ENCODE measurements around the gene SIT1. TPM values are rescaled to one million over a fixed set of nuclear protein-coding genes. Genes with fewer than 3 reads are reported as not detected.

The SIT1 gene, protein sequence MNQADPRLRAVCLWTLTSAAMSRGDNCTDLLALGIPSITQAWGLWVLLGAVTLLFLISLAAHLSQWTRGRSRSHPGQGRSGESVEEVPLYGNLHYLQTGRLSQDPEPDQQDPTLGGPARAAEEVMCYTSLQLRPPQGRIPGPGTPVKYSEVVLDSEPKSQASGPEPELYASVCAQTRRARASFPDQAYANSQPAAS
- total RNA-seq, result not detected in 2 replicates

DNA sequence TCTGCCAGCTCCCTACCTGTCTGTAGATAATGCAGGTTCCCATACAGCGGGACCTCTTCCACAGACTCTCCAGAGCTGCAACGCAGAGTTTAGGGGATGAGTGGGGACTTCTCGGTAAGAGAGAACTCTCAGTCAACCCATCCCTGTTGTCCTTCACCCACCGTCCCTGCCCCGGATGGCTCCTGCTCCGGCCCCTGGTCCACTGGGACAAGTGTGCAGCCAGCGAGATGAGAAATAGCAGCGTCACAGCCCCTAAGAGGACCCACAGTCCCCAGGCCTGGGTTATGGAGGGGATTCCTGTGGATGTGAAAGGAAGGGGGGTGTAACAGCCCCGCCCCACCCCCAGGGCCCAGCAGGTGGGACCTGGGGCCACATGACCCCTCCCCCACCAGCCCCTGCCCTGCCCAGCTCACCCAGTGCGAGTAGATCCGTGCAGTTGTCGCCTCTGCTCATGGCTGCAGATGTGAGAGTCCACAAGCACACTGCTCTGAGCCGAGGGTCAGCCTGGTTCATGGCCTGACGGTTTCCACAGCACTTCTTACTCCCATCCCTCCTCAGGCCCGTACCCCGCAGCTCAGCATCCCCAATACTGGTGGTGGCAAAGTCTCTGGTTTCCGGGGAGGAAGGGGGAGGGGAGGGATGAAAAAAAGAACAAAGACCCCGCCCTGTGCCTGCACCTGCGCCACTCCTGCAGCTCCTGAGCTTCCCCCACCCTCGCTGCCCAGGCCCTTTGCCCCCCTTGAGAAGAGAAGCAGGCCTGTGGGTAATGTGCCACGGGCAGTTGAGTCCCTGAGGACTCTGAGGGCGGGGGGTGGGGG, at the start of gene SIT1:
SIT1 (minus strand) TSS at position 591 of the 818 bp plus-strand sequence; CDS start at position 513, 78 bp downstream.

GRCh38 chr9:35689542-35690293, 39.0 kb upstream of the SIT1 start, which contains the start of gene TPM2:
Gene TPM2 (minus strand): TSS chr9:35689925. CDS start chr9:35689817, 108 bp downstream.

GRCh38 chr9:35673132-35674024, 22.6 kb upstream of the SIT1 start, which contains the start of gene CA9:
Gene CA9 (plus strand): TSS chr9:35673928. CDS start chr9:35673960, 32 bp downstream.

DNA sequence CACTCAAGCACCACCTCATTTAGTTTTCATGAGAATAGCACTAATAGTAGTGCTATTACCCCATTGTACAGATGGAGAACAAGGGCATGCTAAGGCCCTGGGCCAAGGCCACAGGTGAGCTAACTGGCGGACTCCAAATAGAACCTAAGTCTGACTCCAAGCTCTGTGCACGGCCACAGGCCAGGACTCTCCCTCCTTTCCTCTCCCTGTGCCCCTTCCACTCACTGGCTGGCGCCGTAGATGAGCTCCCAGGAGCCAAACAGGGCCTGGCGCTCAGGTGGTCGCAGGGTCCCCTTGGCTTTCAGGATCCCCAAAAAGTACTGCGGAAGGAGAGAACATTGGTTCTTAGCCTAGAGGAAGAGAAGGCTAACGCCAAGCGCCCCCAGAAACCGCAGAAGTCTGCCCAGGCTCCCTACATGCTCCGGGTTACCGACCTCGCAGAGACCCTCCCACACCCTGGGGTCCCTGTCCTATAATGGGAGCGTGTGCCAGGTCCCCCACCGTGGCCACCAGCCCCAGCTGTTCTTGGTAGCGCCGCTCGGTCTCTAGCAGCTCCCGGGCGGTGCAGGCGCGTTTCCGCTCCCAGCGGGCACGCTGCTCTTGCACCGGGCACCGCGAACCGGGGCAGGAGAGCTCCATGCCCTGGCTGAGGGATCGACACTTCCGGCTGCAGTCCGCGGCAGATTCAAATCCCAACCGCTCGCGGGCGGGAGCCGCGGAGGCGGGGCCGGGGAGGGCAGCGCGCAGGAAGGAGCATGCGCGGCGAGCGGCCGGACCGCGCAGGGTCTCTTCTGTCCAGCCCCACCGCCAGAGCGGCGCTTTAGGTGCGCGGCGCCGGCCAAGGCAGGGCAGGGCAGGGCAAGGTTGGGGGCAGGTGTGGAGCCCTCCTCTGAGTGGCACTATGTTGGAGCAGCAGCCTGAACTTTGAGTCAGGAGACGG, 14.1 kb upstream of the SIT1 start, which contains the start of gene ARHGEF39:
ARHGEF39 (minus strand) TSS at position 665 of the 940 bp plus-strand sequence; CDS start at position 639, 26 bp downstream.

GRCh38 chr9:35658137-35658967, 7.6 kb upstream of the SIT1 start, which contains the start of gene CCDC107:
Gene CCDC107 (plus strand): TSS chr9:35658292. CDS start chr9:35658380, 88 bp downstream.

DNA sequence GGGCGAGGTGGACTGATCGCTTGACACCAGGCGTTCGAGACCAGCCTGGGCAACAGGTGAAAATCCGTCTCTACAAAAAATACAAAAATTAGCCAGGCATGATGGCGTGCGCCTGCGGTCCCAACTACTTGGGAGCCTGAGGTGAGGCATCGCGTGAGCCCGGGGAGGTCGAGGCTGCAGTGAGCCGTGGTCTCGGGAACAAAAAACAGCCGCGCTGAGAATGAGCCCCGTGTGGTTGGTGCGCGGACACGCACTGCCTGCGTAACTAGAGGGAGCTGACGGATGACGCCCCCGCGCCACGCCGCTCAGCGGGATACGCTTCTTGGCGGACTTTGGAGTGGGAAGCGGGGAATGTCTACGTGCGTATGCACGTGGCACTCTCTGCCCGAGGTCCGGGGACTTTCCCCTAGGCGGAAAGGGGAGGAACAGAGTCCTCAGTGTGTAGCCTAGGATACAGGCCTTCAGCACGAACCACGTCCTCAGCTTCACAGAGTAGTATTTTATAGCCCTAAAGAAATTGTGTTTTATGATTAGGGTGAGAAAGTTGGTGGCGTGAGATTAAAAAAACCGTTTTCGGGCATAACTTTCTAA, 6.9 kb upstream of the SIT1 start, which contains the start of gene RMRP:
RMRP (minus strand) TSS at position 474 of the 591 bp plus-strand sequence.

GRCh38 chr9:35618325-35618727, 32.4 kb downstream of the SIT1 start, which contains the start of gene CD72:
Gene CD72 (minus strand): TSS chr9:35618413. CDS start chr9:35618303, 110 bp downstream.

GRCh38 chr9:35604578-35605350, 46.0 kb downstream of the SIT1 start, which contains the start of gene TESK1:
Gene TESK1 (plus strand): TSS chr9:35605262. CDS start chr9:35605620, 358 bp downstream.

Small RNA genes lying within 50 kb of the gene (small RNA-seq; reads per million reads assigned to genes)
- gene MIR4667 (ENCODE audit: low replicate concordance) (0.16 reads per million), gene RMRP (ENCODE audit: low replicate concordance) (not detected), gene RN7SL22P (ENCODE audit: low replicate concordance) (not detected)

Other genes with a start within 250 kb of the SIT1 start
- gene RUSC2, start 160.8 kb downstream of the SIT1 start, total RNA-seq, result 46.4 and 47.1 TPM in 2 replicates
- 14.9 and 21.2 TPM in 2 replicates for gene TESK1, start 45.7 kb downstream of the SIT1 start, total RNA-seq
- 0.43 and 0.66 TPM in 2 replicates for gene CD72, start 32.5 kb downstream of the SIT1 start, total RNA-seq
- 24,654 and 27,284 TPM in 2 replicates for gene RMRP, start 7.1 kb upstream of the SIT1 start, total RNA-seq
- gene CCDC107, start 7.4 kb upstream of the SIT1 start, total RNA-seq, result 8.3 and 19.9 TPM in 2 replicates
- gene ARHGEF39, start 14.3 kb upstream of the SIT1 start, total RNA-seq, result 0.44 and 6.3 TPM in 2 replicates
- gene CA9, start 23.0 kb upstream of the SIT1 start, total RNA-seq, result not detected in 2 replicates
- gene TPM2, start 39.0 kb upstream of the SIT1 start, total RNA-seq, result 668 and 1,162 TPM in 2 replicates
- gene TLN1, start 81.3 kb upstream of the SIT1 start, total RNA-seq, result 382 and 598 TPM in 2 replicates
- 125 and 128 TPM in 2 replicates for gene CREB3, start 81.7 kb upstream of the SIT1 start, total RNA-seq
- gene GBA2, start 98.3 kb upstream of the SIT1 start, total RNA-seq, result 41.9 and 42.0 TPM in 2 replicates
- gene RGP1, start 98.4 kb upstream of the SIT1 start, total RNA-seq, result 17.1 and 23.6 TPM in 2 replicates
- gene MSMP, start 103.3 kb upstream of the SIT1 start, total RNA-seq, result not detected in 2 replicates
- gene NPR2, start 140.7 kb upstream of the SIT1 start, total RNA-seq, result 14.0 and 22.3 TPM in 2 replicates
- gene SPAG8, start 161.3 kb upstream of the SIT1 start, total RNA-seq, result 0.66 and 1.0 TPM in 2 replicates
- 16.6 and 26.7 TPM in 2 replicates for gene HINT2, start 164.1 kb upstream of the SIT1 start, total RNA-seq
- gene FAM221B, start 177.8 kb upstream of the SIT1 start, total RNA-seq, result not detected in 2 replicates
- 0.86 and 2.6 TPM in 2 replicates for gene TMEM8B, start 178.3 kb upstream of the SIT1 start, total RNA-seq
- gene OR13J1, start 219.5 kb upstream of the SIT1 start, total RNA-seq, result not detected in 2 replicates

Measured in placental pericyte (primary cell).